Naive thymus-derived CD4-positive, alpha-beta T cell (primary cell): ENCODE measurements around the gene CLEC17A. TPM values are rescaled to one million over a fixed set of nuclear protein-coding genes. Genes with fewer than 3 reads are reported as not detected.
A peak's percentile ranks its signal among the peaks of the same experiment; 100 is the strongest.
"Not testable (repeated sequence)": the region's sequence is repeated elsewhere in the genome, so short reads cannot be mapped to it uniquely, and the experiment has no call there.

Experiments used
- ATAC-seq: fragments of 150-1000 bp; cut with Tn5 transposase; 2 replicates; pipeline ENCODE4 v1.10.0; 2021; ENCODE audit warnings: mild to moderate bottlenecking, moderate library complexity
- CTCF ChIA-PET: fragments of 350-600 bp; sonication (Branson Sonifier 250); formaldehyde crosslinking; loops from one replicate; lab custom pipeline; 2021; ENCODE audit warnings: antibody characterized with exemption; lab: Charles Lee
- POLR2A ChIA-PET: fragments of 350-600 bp; sonication (Branson Sonifier 250); formaldehyde crosslinking; loops from one replicate; lab custom pipeline; 2021; ENCODE audit warnings: antibody characterized with exemption, inconsistent platforms; lab: Charles Lee
- DNase-seq, 9 donors: peaks; one replicate each; pipeline versions ENCODE4 v3.0.0 to v3.0.0-alpha.2; 2020 to 2022; ENCODE audit warnings: mixed read lengths in 1 of 9
- H3K27ac ChIP-seq: one replicate; pipeline ENCODE4 v1.7.0; 2013; ENCODE audit warnings: mild to moderate bottlenecking, low read depth, low read length, moderate library complexity
- H3K27me3 ChIP-seq, 2 donors: one replicate each; pipeline ENCODE4 v1.7.0; 2013; ENCODE audit warnings: low read length in 2 of 2, mild to moderate bottlenecking in 2 of 2, moderate library complexity in 2 of 2; ENCODE audit not compliant: control insufficient read depth in 2 of 2, insufficient read depth in 2 of 2
- H3K36me3 ChIP-seq, 3 experiments: 1 replicate in 2 of 3; 2 replicates in 1 of 3; pipeline ENCODE4 v1.7.0; 2013; ENCODE audit warnings: low read length in 3 of 3, mild to moderate bottlenecking in 3 of 3, moderate library complexity in 1 of 3; ENCODE audit not compliant: insufficient read depth in 3 of 3, control insufficient read depth in 2 of 3
- H3K4me1 ChIP-seq, 2 donors: one replicate each; pipeline ENCODE4 v1.7.0; 2013; ENCODE audit warnings: low read length in 2 of 2, mild to moderate bottlenecking in 2 of 2, moderate library complexity in 1 of 2; ENCODE audit not compliant: control insufficient read depth in 2 of 2, insufficient read depth in 2 of 2
- H3K4me3 ChIP-seq: 2 replicates; pipeline ENCODE4 v1.7.0; 2013; ENCODE audit warnings: mild to moderate bottlenecking, low read length
- H3K9me3 ChIP-seq, 3 experiments: 1 replicate in 2 of 3; 2 replicates in 1 of 3; pipeline ENCODE4 v1.7.0; 2013; ENCODE audit warnings: low read length in 3 of 3; ENCODE audit not compliant: control insufficient read depth in 2 of 3
- H3K27ac Mint-ChIP-seq, 9 donors: one replicate each; pipeline ENCODE4 v1.8.0; 2020 to 2022; ENCODE audit warnings: mixed read lengths in 9 of 9, mild to moderate bottlenecking in 8 of 9, moderate library complexity in 5 of 9, inconsistent platforms in 2 of 9
- H3K27me3 Mint-ChIP-seq, 5 donors: one replicate each; pipeline ENCODE4 v1.8.0; 2021 to 2022; ENCODE audit warnings: mixed read lengths in 5 of 5, mild to moderate bottlenecking in 1 of 5
- H3K36me3 Mint-ChIP-seq, 5 donors: one replicate each; pipeline ENCODE4 v1.8.0; 2020 to 2022; ENCODE audit warnings: mixed read lengths in 5 of 5, mild to moderate bottlenecking in 3 of 5, inconsistent platforms in 1 of 5
- H3K4me1 Mint-ChIP-seq, 7 donors: one replicate each; pipeline ENCODE4 v1.8.0; 2020 to 2022; ENCODE audit warnings: mixed read lengths in 7 of 7, mild to moderate bottlenecking in 3 of 7, inconsistent platforms in 1 of 7
- H3K4me3 Mint-ChIP-seq, 10 donors: one replicate each; pipeline ENCODE4 v1.8.0; 2020 to 2022; ENCODE audit warnings: mild to moderate bottlenecking in 10 of 10, mixed read lengths in 10 of 10, moderate library complexity in 6 of 10, inconsistent platforms in 2 of 10
- H3K9me3 Mint-ChIP-seq, 11 donors: one replicate each; pipeline ENCODE4 v1.8.0; 2020 to 2022; ENCODE audit warnings: mixed read lengths in 11 of 11, mild to moderate bottlenecking in 4 of 11, inconsistent platforms in 1 of 11, moderate library complexity in 1 of 11
- intact Hi-C, 2 donors: fragments of 100-400 bp; cut with micrococcal nuclease; formaldehyde crosslinking; loops; one replicate each; pipeline ENCODE4 v1.15.1; 2023
- polyA plus RNA-seq, 2 donors: library from polyadenylated mRNA; unstranded; fragments of 300-500 nt; fragmentation: Illumina TruSeq; gene quantifications; one replicate each; pipeline ENCODE4 v1.2.3, GENCODE V29; 2021
- total RNA-seq, 6 experiments: library from RNA in 5 of 6; stranded (reverse) in 5 of 6; gene quantifications; 1 replicate in 5 of 6; 2 replicates in 1 of 6; pipeline ENCODE4 v1.2.3 and lab custom pipeline; 2021 to 2026

Gene CLEC17A
- total and polyA plus RNA-seq, 7 experiments from 2014 or later = 0.13 to 0.83 (median 0.13) TPM; not detected in 4

- H3K27ac Mint-ChIP-seq, H3K4me1 ChIP-seq, intact Hi-C loops, CTCF ChIA-PET, H3K9me3 ChIP-seq, ATAC-seq, H3K36me3 ChIP-seq, H3K27me3 Mint-ChIP-seq, H3K4me3 ChIP-seq, H3K9me3 Mint-ChIP-seq, POLR2A ChIA-PET, H3K27me3 ChIP-seq, H3K36me3 Mint-ChIP-seq, H3K4me1 Mint-ChIP-seq, DNase-seq, H3K27ac ChIP-seq: not testable (repeated sequence)
- H3K4me3 Mint-ChIP-seq = peak overlapping the region in 1 of 10 donors; percentile 34
Observed at GRCh38 chr19:14584372-14584771, 1.5 kb downstream of the CLEC17A start.

- H3K27me3 Mint-ChIP-seq, H3K27me3 ChIP-seq, H3K27ac Mint-ChIP-seq, H3K4me3 ChIP-seq, intact Hi-C loops, H3K4me1 ChIP-seq, H3K9me3 ChIP-seq, H3K36me3 ChIP-seq, H3K4me1 Mint-ChIP-seq, POLR2A ChIA-PET, H3K9me3 Mint-ChIP-seq, H3K27ac ChIP-seq, H3K36me3 Mint-ChIP-seq, CTCF ChIA-PET, H3K4me3 Mint-ChIP-seq: not testable (repeated sequence)
- peak; percentile 86 for ATAC-seq
- DNase-seq = peak in 1 of 9 donors; percentile 38
Observed at GRCh38 chr19:14585187-14585586, 2.3 kb downstream of the CLEC17A start.

- H3K36me3 ChIP-seq, H3K27ac ChIP-seq, H3K27me3 ChIP-seq, H3K9me3 Mint-ChIP-seq, H3K4me1 Mint-ChIP-seq, H3K27ac Mint-ChIP-seq, H3K9me3 ChIP-seq, intact Hi-C loops, CTCF ChIA-PET, H3K4me3 Mint-ChIP-seq, H3K4me3 ChIP-seq, H3K36me3 Mint-ChIP-seq, H3K4me1 ChIP-seq, DNase-seq, H3K27me3 Mint-ChIP-seq, POLR2A ChIA-PET: not testable (repeated sequence)
- peak; percentile 53 for ATAC-seq
Observed at GRCh38 chr19:14589433-14589832, 6.5 kb downstream of the CLEC17A start.

GRCh38 chr19:14595558-14595957 lies 12.7 kb downstream of the CLEC17A start:
- H3K27me3 Mint-ChIP-seq = peaks cover 0 to 22% (median 11%) of the 10 kb centered on the region in 5 donors
- peaks cover 0 to 12% (median 4%) of the 10 kb centered on the region in 5 donors for H3K36me3 Mint-ChIP-seq
- ChIA-PET POLR2A (no interaction called here), CTCF (no interaction called here)
- no peak overlapping the region for H3K4me3 ChIP-seq
- H3K9me3 ChIP-seq = no peaks in the 10 kb centered on the region
- no peaks in the 10 kb centered on the region for H3K4me1 Mint-ChIP-seq
- H3K36me3 ChIP-seq = no peaks in the 10 kb centered on the region
- no peak overlapping the region for H3K4me3 Mint-ChIP-seq
- H3K9me3 Mint-ChIP-seq = peaks cover 3 to 12% (median 6%) of the 10 kb centered on the region in 11 donors
- DNase-seq (no peak), ATAC-seq (no peak)
- H3K27ac ChIP-seq = no peak overlapping the region
- peak overlapping the region in 2 of 9 donors; percentile 14 to 72 for H3K27ac Mint-ChIP-seq
- intact Hi-C loops = no loop called here
- no peaks in the 10 kb centered on the region for H3K27me3 ChIP-seq
- no peaks in the 10 kb centered on the region for H3K4me1 ChIP-seq

- DNase-seq (no peak), ATAC-seq (no peak)
- Histone ChIP-seq H3K27me3 (no peaks in the 10 kb centered on the region), H3K36me3 (no peaks in the 10 kb centered on the region), H3K9me3 (no peaks in the 10 kb centered on the region), H3K4me3 (no peak overlapping the region), H3K27ac (no peak overlapping the region), H3K4me1 (no peaks in the 10 kb centered on the region)
- H3K36me3 Mint-ChIP-seq = peaks cover 0 to 9% (median 4%) of the 10 kb centered on the region in 5 donors
- H3K4me1 Mint-ChIP-seq = peaks cover 0 to 8% (median 5%) of the 10 kb centered on the region in 7 donors
- CTCF ChIA-PET = no interaction called here
- peaks cover 0 to 16% (median 7%) of the 10 kb centered on the region in 5 donors for H3K27me3 Mint-ChIP-seq
- POLR2A ChIA-PET = no interaction called here
- peaks cover 4 to 14% (median 8%) of the 10 kb centered on the region in 11 donors for H3K9me3 Mint-ChIP-seq
- H3K4me3 Mint-ChIP-seq = no peak overlapping the region
- H3K27ac Mint-ChIP-seq = no peak overlapping the region
- intact Hi-C loops = no loop called here
Observed at GRCh38 chr19:14599548-14600147, 16.8 kb downstream of the CLEC17A start.

GRCh38 chr19:14603990-14604387 lies 21.1 kb downstream of the CLEC17A start:
- intact Hi-C loops = no loop called here
- ChIA-PET POLR2A (no interaction called here), CTCF (interaction anchor here (0.7 kb wide), 1 partner anchor 444 kb away, joined by 4 read pairs; no protein-coding TSS in a partner anchor)
- H3K4me3 Mint-ChIP-seq = no peak overlapping the region
- H3K27ac ChIP-seq = no peak overlapping the region
- peaks cover 0 to 8% (median 5%) of the 10 kb centered on the region in 7 donors for H3K4me1 Mint-ChIP-seq
- H3K36me3 ChIP-seq = no peaks in the 10 kb centered on the region
- no peak overlapping the region for H3K4me3 ChIP-seq
- ATAC-seq (peak; percentile 42), DNase-seq (no peak)
- peaks cover 0 to 4% (median 0%) of the 10 kb centered on the region in 5 donors for H3K27me3 Mint-ChIP-seq
- peaks cover 0 to 7% (median 0%) of the 10 kb centered on the region in 11 donors for H3K9me3 Mint-ChIP-seq
- no peaks in the 10 kb centered on the region for H3K9me3 ChIP-seq
- H3K27ac Mint-ChIP-seq = no peak overlapping the region
- H3K4me1 ChIP-seq = no peaks in the 10 kb centered on the region
- no peaks in the 10 kb centered on the region for H3K27me3 ChIP-seq
- H3K36me3 Mint-ChIP-seq = no peaks in the 10 kb centered on the region

- ChIA-PET POLR2A (no interaction called here), CTCF (no interaction called here)
- H3K36me3 Mint-ChIP-seq = no peaks in the 10 kb centered on the region
- H3K27ac Mint-ChIP-seq = no peak overlapping the region
- H3K9me3 Mint-ChIP-seq = peaks cover 0 to 7% (median 0%) of the 10 kb centered on the region in 11 donors
- intact Hi-C loops = no loop called here
- no peak overlapping the region for H3K27ac ChIP-seq
- H3K4me3 ChIP-seq = no peak overlapping the region
- peaks cover 0 to 4% (median 0%) of the 10 kb centered on the region in 5 donors for H3K27me3 Mint-ChIP-seq
- no peak overlapping the region for H3K4me3 Mint-ChIP-seq
- ATAC-seq = no peak
- no peaks in the 10 kb centered on the region for H3K36me3 ChIP-seq
- no peaks in the 10 kb centered on the region for H3K27me3 ChIP-seq
- H3K4me1 ChIP-seq = no peaks in the 10 kb centered on the region
- no peaks in the 10 kb centered on the region for H3K9me3 ChIP-seq
- no peak for DNase-seq
- H3K4me1 Mint-ChIP-seq = peaks cover 0 to 8% (median 5%) of the 10 kb centered on the region in 7 donors
Observed at GRCh38 chr19:14606627-14607026, 23.7 kb downstream of the CLEC17A start.
